Left lobe of liver (tissue), 2 donors: Measurements from ENCODE around the gene FBXO36. TPM values are rescaled to one million over a fixed set of nuclear protein-coding genes. Genes with fewer than 3 reads are reported as not detected.
"Not testable (repeated sequence)": the region's sequence is repeated elsewhere in the genome, so short reads cannot be mapped to it uniquely, and the experiment has no call there.

Experiments used
- ATAC-seq: fragments of 200-7000 bp; cut with Tn5 transposase; one replicate; pipeline ENCODE4 v1.9.1; 2020; ENCODE audit warnings: mild to moderate bottlenecking, moderate library complexity
- DNase-seq: peaks from one replicate; pipeline ENCODE4 v3.0.0-alpha.2; 2020; ENCODE audit warnings: low spot score
- total RNA-seq: library from RNA; stranded (reverse); gene quantifications from one replicate; pipeline ENCODE4 v1.2.1, GENCODE V29; 2021
- donor health status: DM: no; HTN: no; CAD: no; lungs with moderate emphysema.
- donor health status: DM: no; HTN: yes; CAD: no.

The FBXO36 gene
- total RNA-seq, 1 donor from 2014 or later = 1.1 TPM

- DNase-seq = no peak
- peak; percentile 7 for ATAC-seq
Measured at GRCh38 chr2:229910147-229910831, 12.0 kb upstream of the FBXO36 start.

- ATAC-seq (peak; percentile 95), DNase-seq (peak; percentile 56)
Measured at GRCh38 chr2:229910832-229911412, 11.4 kb upstream of the FBXO36 start.

GRCh38 chr2:229914171-229914570, 8.1 kb upstream of the FBXO36 start:
- DNase-seq = no peak
- ATAC-seq = no peak

GRCh38 chr2:229917793-229918192, 4.5 kb upstream of the FBXO36 start:
- DNase-seq (no peak), ATAC-seq (no peak)

- ATAC-seq = no peak
- no peak for DNase-seq
Measured at GRCh38 chr2:229920011-229920641, 2.2 kb upstream of the FBXO36 start.

GRCh38 chr2:229921101-229921891, 1.0 kb upstream of the FBXO36 start:
- DNase-seq = peak; percentile 74
- ATAC-seq = peak; percentile 36

- ATAC-seq (peak; percentile 89), DNase-seq (peak; percentile 95)
Measured at GRCh38 chr2:229921892-229922448, 333 bp upstream of the FBXO36 start, which contains the start of gene TRIP12. Gene TRIP12, minus strand, starts transcription at chr2:229922009. Its CDS starts 41,930 bp downstream, at chr2:229880079.

- DNase-seq, ATAC-seq: not testable (repeated sequence)
Measured at GRCh38 chr2:229924541-229924940, 2.2 kb downstream of the FBXO36 start.

GRCh38 chr2:229925201-229925600, 2.9 kb downstream of the FBXO36 start:
- ATAC-seq (no peak), DNase-seq (no peak)

- no peak for DNase-seq
- ATAC-seq = no peak
Measured at GRCh38 chr2:229927817-229928321, 5.6 kb downstream of the FBXO36 start.

GRCh38 chr2:229930656-229931055, 8.4 kb downstream of the FBXO36 start:
- DNase-seq (no peak), ATAC-seq (no peak)

GRCh38 chr2:229931241-229931640, 8.9 kb downstream of the FBXO36 start:
- DNase-seq = no peak
- no peak for ATAC-seq

GRCh38 chr2:229937537-229937936, 15.2 kb downstream of the FBXO36 start:
- ATAC-seq (no peak), DNase-seq (no peak)

GRCh38 chr2:229942671-229943070, 20.4 kb downstream of the FBXO36 start:
- no peak for ATAC-seq

GRCh38 chr2:229943171-229943570, 20.9 kb downstream of the FBXO36 start:
- ATAC-seq = no peak
- no peak for DNase-seq

More at GRCh38 chr2:229942671-229943070, 20.4 kb downstream of the FBXO36 start:
- DNase-seq = no peak

GRCh38 chr2:229943770-229944449, 21.6 kb downstream of the FBXO36 start:
- ATAC-seq (no peak), DNase-seq (no peak)

- DNase-seq = no peak
- no peak for ATAC-seq
Measured at GRCh38 chr2:229945975-229946374, 23.7 kb downstream of the FBXO36 start.

- no peak for ATAC-seq
- no peak for DNase-seq
Measured at GRCh38 chr2:229947544-229947943, 25.2 kb downstream of the FBXO36 start.

GRCh38 chr2:229952256-229952835, 30.0 kb downstream of the FBXO36 start:
- no peak for ATAC-seq
- DNase-seq = no peak

GRCh38 chr2:229955663-229956062, 33.4 kb downstream of the FBXO36 start:
- DNase-seq (no peak), ATAC-seq (no peak)
